Thyroid gland (tissue), 4 donors: ENCODE data around the gene KIF18B. TPM values are rescaled to one million over a fixed set of nuclear protein-coding genes. Genes with fewer than 3 reads are reported as not detected.

Experiments
- DNase-seq, 2 donors: peaks; one replicate each; pipeline ENCODE4 v3.0.0-alpha.2; 2019
- H3K27ac ChIP-seq, 3 donors: fragments of 200-600 bp; sonication (generic); 1 replicate in 2 of 3; 2 replicates in 1 of 3; pipeline ENCODE4 v1.5.1; 2016 to 2019; ENCODE audit warnings: mild to moderate bottlenecking in 1 of 3, moderate library complexity in 1 of 3
- H3K27me3 ChIP-seq: fragments of 200-600 bp; sonication (generic); one replicate; pipeline ENCODE4 v1.5.1; 2019
- H3K36me3 ChIP-seq, 2 donors: fragments of 200-600 bp; sonication (generic); one replicate each; pipeline ENCODE4 v1.5.1; 2016 to 2019
- H3K4me1 ChIP-seq, 2 donors: fragments of 200-600 bp; sonication (generic); one replicate each; pipeline ENCODE4 v1.5.1; 2017 to 2019
- H3K4me3 ChIP-seq, 3 donors: fragments of 200-600 bp; sonication (generic); replicated peaks in 1 of 3; 1 replicate in 2 of 3; 2 replicates in 1 of 3; pipeline ENCODE4 v1.5.1; 2016; ENCODE audit warnings: mild to moderate bottlenecking in 1 of 3
- H3K9me3 ChIP-seq: fragments of 200-600 bp; sonication (generic); one replicate; pipeline ENCODE4 v1.5.1; 2017
- CTCF ChIP-seq, 6 experiments: fragments of 200-600 bp in 3 of 6; fragments of 450-650 bp in 3 of 6; sonication (generic) in 3 of 6; IDR thresholded peaks; one replicate each; pipeline ENCODE4 v1.5.1; 2016 to 2019; ENCODE audit warnings: antibody characterized with exemption in 6 of 6, mild to moderate bottlenecking in 2 of 6, inconsistent platforms in 1 of 6, moderate library complexity in 1 of 6
- POLR2A ChIP-seq, 2 donors: fragments of 450-650 bp; IDR thresholded peaks; one replicate each; pipeline ENCODE4 v1.6.1; 2017; ENCODE audit warnings: antibody characterized with exemption in 2 of 2, mild to moderate bottlenecking in 2 of 2, moderate library complexity in 1 of 2
- WGBS, 2 donors: methylation state at CpG; one replicate each; pipeline ENCODE4 v1.1.5; 2017; 5-methylcytosine and 5-hydroxymethylcytosine counted together
- intact Hi-C: fragments of 100-400 bp; cut with DNase I; formaldehyde crosslinking; loops from one replicate; pipeline ENCODE4 v1.15.1; 2023
- total RNA-seq, 4 donors: library from RNA; depleted of rRNA; stranded (reverse); fragments of >200 nt; gene quantifications; one replicate each; pipeline ENCODE4 v1.2.3, GENCODE V29; 2016

The KIF18B gene
- total RNA-seq, 4 donors from 2014 or later = 0.11 to 0.50 (median 0.34) TPM; not detected in 1

DNA sequence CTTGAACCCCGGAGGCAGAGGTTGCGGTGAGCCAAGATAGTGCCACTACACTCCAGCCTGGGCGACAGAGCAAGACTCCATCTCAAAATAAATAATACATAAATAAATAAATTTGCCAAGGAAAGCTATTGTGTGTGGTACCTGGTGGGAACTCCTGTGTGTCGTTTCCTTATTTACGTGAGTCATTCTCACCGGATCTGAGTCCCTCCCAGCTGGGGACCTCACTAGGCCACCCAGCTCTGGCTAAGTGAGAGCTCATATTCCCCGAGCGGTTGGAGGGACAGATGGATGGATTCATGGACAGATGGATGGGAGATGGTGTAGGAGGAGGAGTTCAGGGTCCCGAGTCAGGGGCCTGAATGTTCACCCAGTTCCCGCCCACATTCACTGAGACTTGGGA is 43.4 kb upstream of the KIF18B start:
- intact Hi-C loops = no loop called here
- WGBS, 2 donors = 82 to 92% methylated on average over 10 of the region's 10 CpGs
- Histone ChIP-seq H3K9me3 (no peaks in the 10 kb centered on the region), H3K4me1 (no peaks in the 10 kb centered on the region), H3K27ac (no peak overlapping the region), H3K36me3 (no peaks in the 10 kb centered on the region), H3K4me3 (no peak overlapping the region), H3K27me3 (peaks cover 9% of the 10 kb centered on the region)
- no peak for DNase-seq
- TF ChIP-seq POLR2A (IDR thresholded peaks at IDR 0.05) (no peak), CTCF (IDR thresholded peaks at IDR 0.05) (no peak)

- WGBS, 2 donors = 73 to 76% methylated on average over 17 of the region's 17 CpGs
- no peak for TF ChIP-seq CTCF (IDR thresholded peaks at IDR 0.05)
- DNase-seq = no peak
- no peaks in the 10 kb centered on the region for H3K9me3 ChIP-seq
- H3K4me3 ChIP-seq = no peak overlapping the region
- no peak overlapping the region for H3K27ac ChIP-seq
- no peaks in the 10 kb centered on the region for H3K4me1 ChIP-seq
- H3K27me3 ChIP-seq = peaks cover 9% of the 10 kb centered on the region
- H3K36me3 ChIP-seq = no peaks in the 10 kb centered on the region
- intact Hi-C loops = no loop called here
These were observed 42.1 kb upstream of the KIF18B start for GRCh38 chr17:44989552-44990138.

DNA sequence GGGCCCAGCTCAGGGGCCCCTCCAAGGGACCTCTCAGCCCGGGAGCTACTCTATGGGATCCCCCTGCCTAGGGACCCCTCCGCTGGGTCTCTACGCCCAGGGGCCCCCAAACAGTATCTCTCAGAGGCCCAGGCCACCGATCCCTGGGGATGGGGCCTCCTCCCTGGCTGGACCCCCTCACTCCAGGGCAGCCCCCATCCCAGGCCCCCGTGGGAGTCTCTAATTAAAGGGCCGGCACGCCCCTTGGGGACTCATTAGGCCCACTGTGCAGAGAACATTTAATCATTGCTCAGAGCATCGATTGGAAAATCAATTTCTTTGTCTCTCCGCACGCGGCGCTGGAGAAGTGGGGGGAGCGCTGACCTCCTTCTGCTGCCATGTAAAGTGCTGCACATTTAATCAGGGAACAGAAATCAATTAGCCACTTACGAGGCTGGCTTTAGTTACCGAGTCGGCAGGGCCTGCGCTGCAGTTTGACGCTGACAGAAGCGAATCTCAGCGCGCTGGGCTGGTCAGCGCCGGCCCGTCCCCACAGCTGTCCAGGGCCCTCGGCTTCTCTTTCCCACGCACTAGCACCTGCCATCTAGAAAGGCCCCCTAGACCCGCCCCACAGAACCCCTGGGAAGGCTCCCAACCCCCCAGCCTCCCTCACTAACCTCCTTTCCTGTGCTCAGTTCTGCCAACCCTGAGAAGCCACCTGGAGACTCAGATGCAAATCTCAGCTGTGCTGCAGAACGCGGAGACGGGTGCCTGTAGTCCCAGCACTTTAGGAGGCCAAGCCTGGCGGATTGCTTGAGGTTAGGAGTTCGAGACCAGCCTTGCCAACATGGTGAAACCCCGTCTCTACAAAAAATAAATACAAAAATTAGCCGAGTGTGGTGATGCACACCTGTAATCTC is 40.7 kb upstream of the KIF18B start:
- Histone ChIP-seq H3K27ac (no peak overlapping the region), H3K4me1 (no peaks in the 10 kb centered on the region), H3K4me3 (no peak overlapping the region), H3K36me3 (no peaks in the 10 kb centered on the region), H3K27me3 (peaks cover 9% of the 10 kb centered on the region), H3K9me3 (no peaks in the 10 kb centered on the region)
- DNase-seq = no peak
- WGBS, 2 donors = 36 to 61% methylated on average over 31 to 34 of the region's 34 CpGs
- TF ChIP-seq POLR2A (IDR thresholded peaks at IDR 0.05) (no peak), CTCF (IDR thresholded peaks at IDR 0.05) (no peak)
- intact Hi-C loops = no loop called here

- TF ChIP-seq POLR2A (IDR thresholded peaks at IDR 0.05) = no peak
- no peak for TF ChIP-seq CTCF (IDR thresholded peaks at IDR 0.05)
- Histone ChIP-seq H3K4me3 (no peak overlapping the region), H3K27me3 (peaks cover 9% of the 10 kb centered on the region), H3K4me1 (no peaks in the 10 kb centered on the region), H3K27ac (no peak overlapping the region), H3K9me3 (no peaks in the 10 kb centered on the region), H3K36me3 (no peaks in the 10 kb centered on the region)
- 77 to 84% methylated on average over 4 of the region's 4 CpGs for WGBS, 2 donors
- no peak for DNase-seq
- intact Hi-C loops = no loop called here
These were observed 36.0 kb upstream of the KIF18B start for GRCh38 chr17:44983563-44983962.

DNA sequence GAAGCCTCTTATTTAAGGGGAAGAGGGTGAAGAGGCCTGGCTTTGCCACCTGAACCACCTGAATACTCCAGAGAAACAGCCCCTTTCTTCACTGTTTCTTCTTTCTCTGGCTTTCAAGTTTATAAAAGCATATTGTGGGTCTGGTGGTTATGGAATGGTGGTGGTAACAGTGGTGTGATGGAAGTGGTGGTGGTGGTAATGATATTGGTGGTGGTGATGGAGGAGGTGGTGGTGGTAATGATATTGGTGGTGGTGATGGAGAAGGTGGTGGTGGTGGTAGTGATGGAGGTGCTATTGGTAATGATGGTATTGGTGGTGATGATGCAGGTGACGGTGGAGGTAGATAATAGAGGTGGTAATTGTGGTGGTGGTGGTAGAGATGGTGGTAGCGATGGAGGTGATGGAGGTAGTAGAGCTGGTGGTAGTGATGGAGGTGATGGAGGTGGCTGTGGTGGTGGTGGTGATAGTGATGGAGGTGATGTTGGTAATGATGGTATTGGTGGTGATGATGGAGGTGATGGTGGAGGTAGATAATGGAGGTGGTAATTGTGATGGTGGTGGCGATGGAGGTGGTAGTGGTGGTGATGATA is 34.6 kb upstream of the KIF18B start:
- WGBS, 2 donors = 94 to 96% methylated on average over 3 of the region's 3 CpGs
- Histone ChIP-seq H3K36me3 (no peaks in the 10 kb centered on the region), H3K27me3 (no peaks in the 10 kb centered on the region), H3K4me1 (no peaks in the 10 kb centered on the region), H3K27ac (no peak overlapping the region), H3K4me3 (no peak overlapping the region), H3K9me3 (no peaks in the 10 kb centered on the region)
- DNase-seq = no peak
- intact Hi-C loops = no loop called here
- TF ChIP-seq POLR2A (IDR thresholded peaks at IDR 0.05) (no peak), CTCF (IDR thresholded peaks at IDR 0.05) (no peak)
